Gastroesophageal sphincter (tissue), 4 donors: ENCODE results near the gene SNAP47. TPM values are rescaled to one million over a fixed set of nuclear protein-coding genes. Genes with fewer than 3 reads are reported as not detected.

Experiments used
- ATAC-seq: fragments of 150-250 bp; one replicate; pipeline ENCODE4 v1.9.1; 2016; ENCODE audit warnings: mild to moderate bottlenecking, moderate library complexity
- H3K27ac ChIP-seq, 4 donors: fragments of 200-600 bp; sonication (generic) in 3 of 4; 1 replicate in 3 of 4; 2 replicates in 1 of 4; pipeline ENCODE4 v1.5.1; 2016 to 2019
- H3K27me3 ChIP-seq: fragments of 200-600 bp; sonication (generic); one replicate; pipeline ENCODE4 v1.5.1; 2019
- H3K36me3 ChIP-seq, 2 donors: fragments of 200-600 bp; sonication (generic); one replicate each; pipeline ENCODE4 v1.5.1; 2019; ENCODE audit warnings: control low read depth in 1 of 2
- H3K4me1 ChIP-seq, 3 donors: fragments of 200-600 bp; sonication (generic); 1 replicate in 2 of 3; 2 replicates in 1 of 3; pipeline ENCODE4 v1.5.1; 2016 to 2019; ENCODE audit warnings: control low read depth in 2 of 3
- H3K4me3 ChIP-seq, 2 donors: fragments of 200-600 bp; sonication (generic); one replicate each; pipeline ENCODE4 v1.5.1; 2019; ENCODE audit warnings: mild to moderate bottlenecking in 1 of 2, moderate library complexity in 1 of 2
- H3K9me3 ChIP-seq, 3 donors: fragments of 200-600 bp; sonication (generic); one replicate each; pipeline ENCODE4 v1.5.1; 2017 to 2019; ENCODE audit warnings: control low read depth in 2 of 3
- CTCF ChIP-seq, 4 experiments: fragments of 200-600 bp in 2 of 4; fragments of 450-650 bp in 2 of 4; sonication (generic) in 1 of 4; IDR thresholded peaks; one replicate each; pipeline ENCODE4 v1.5.1; 2017 to 2019; ENCODE audit warnings: antibody characterized with exemption in 4 of 4, mild to moderate bottlenecking in 2 of 4, moderate library complexity in 2 of 4
- EP300 ChIP-seq: sonication (generic); formaldehyde crosslinking; IDR thresholded peaks from one replicate; pipeline ENCODE4 v1.6.1; 2017; ENCODE audit warnings: antibody characterized with exemption, mild to moderate bottlenecking
- POLR2A ChIP-seq, 2 donors: fragments of 450-650 bp; IDR thresholded peaks; one replicate each; pipeline ENCODE4 v1.6.1; 2017; ENCODE audit warnings: antibody characterized with exemption in 2 of 2, mild to moderate bottlenecking in 2 of 2, moderate library complexity in 1 of 2
- POLR2AphosphoS5 ChIP-seq: sonication (generic); formaldehyde crosslinking; IDR thresholded peaks from one replicate; pipeline ENCODE4 v1.6.1; 2017; ENCODE audit warnings: antibody characterized with exemption
- WGBS, 2 donors: methylation state at CpG; one replicate each; pipeline ENCODE4 v1.1.5; 2018; ENCODE audit warnings: low coverage in 1 of 2; 5-methylcytosine and 5-hydroxymethylcytosine counted together
- total RNA-seq, 4 donors: library from RNA; depleted of rRNA; stranded (reverse); fragments of >200 nt; gene quantifications; one replicate each; pipeline ENCODE4 v1.1.0, GENCODE V29; 2016

Gene SNAP47
- total RNA-seq, 4 donors from 2014 or later = 27.1 to 47.0 (median 35.6) TPM

- no peaks in the 10 kb centered on the region for H3K9me3 ChIP-seq
- ATAC-seq = no peak
- WGBS, 2 donors = 1 to 2% methylated on average over 7 to 8 of the region's 31 CpGs
- H3K4me3 ChIP-seq = peak overlapping the region; percentile 74 to 86
- H3K27ac ChIP-seq = peak overlapping the region; percentile 71 to 90 (median 90)
- no peak for TF ChIP-seq POLR2A (IDR thresholded peaks at IDR 0.05)
- TF ChIP-seq CTCF (IDR thresholded peaks at IDR 0.05) = no peak
- TF ChIP-seq POLR2AphosphoS5 = no peak
- no peak for TF ChIP-seq EP300
- no peaks in the 10 kb centered on the region for H3K27me3 ChIP-seq
- peaks cover 0 to 43% of the 10 kb centered on the region in 2 donors for H3K36me3 ChIP-seq
- peaks cover 0 to 64% (median 18%) of the 10 kb centered on the region in 3 donors for H3K4me1 ChIP-seq
Observed at GRCh38 chr1:227735539-227736285, 477 bp downstream of the SNAP47 start.

GRCh38 chr1:227736814-227737432 lies 1.7 kb downstream of the SNAP47 start:
- Histone ChIP-seq H3K27me3 (no peaks in the 10 kb centered on the region), H3K4me1 (peaks cover 0 to 54% (median 18%) of the 10 kb centered on the region in 3 donors), H3K27ac (no peak overlapping the region), H3K9me3 (no peaks in the 10 kb centered on the region), H3K4me3 (no peak overlapping the region), H3K36me3 (peaks cover 0 to 31% of the 10 kb centered on the region in 2 donors)
- TF ChIP-seq POLR2A (IDR thresholded peaks at IDR 0.05) = no peak
- TF ChIP-seq EP300 = no peak
- no peak for TF ChIP-seq CTCF (IDR thresholded peaks at IDR 0.05)
- no peak for TF ChIP-seq POLR2AphosphoS5
- 75 to 83% methylated on average over 4 to 10 of the region's 11 CpGs for WGBS, 2 donors
- no peak for ATAC-seq

- peaks cover 0 to 18% of the 10 kb centered on the region in 2 donors for H3K36me3 ChIP-seq
- no peak for ATAC-seq
- 60 to 77% methylated on average over 1 to 4 of the region's 9 CpGs for WGBS, 2 donors
- H3K27ac ChIP-seq = no peak overlapping the region
- H3K27me3 ChIP-seq = no peaks in the 10 kb centered on the region
- TF ChIP-seq POLR2A (IDR thresholded peaks at IDR 0.05) (no peak), CTCF (IDR thresholded peaks at IDR 0.05) (no peak), POLR2AphosphoS5 (no peak), EP300 (no peak)
- no peaks in the 10 kb centered on the region for H3K9me3 ChIP-seq
- H3K4me1 ChIP-seq = peaks cover 0 to 44% (median 14%) of the 10 kb centered on the region in 3 donors
- H3K4me3 ChIP-seq = no peak overlapping the region
Observed at GRCh38 chr1:227738820-227739219, 3.6 kb downstream of the SNAP47 start.

- peaks cover 0 to 20% of the 10 kb centered on the region in 2 donors for H3K36me3 ChIP-seq
- no peak overlapping the region for H3K27ac ChIP-seq
- no peak for TF ChIP-seq POLR2AphosphoS5
- no peak for TF ChIP-seq CTCF (IDR thresholded peaks at IDR 0.05)
- TF ChIP-seq EP300 = no peak
- no peak for TF ChIP-seq POLR2A (IDR thresholded peaks at IDR 0.05)
- no peak for ATAC-seq
- no peak overlapping the region for H3K4me3 ChIP-seq
- H3K9me3 ChIP-seq = no peaks in the 10 kb centered on the region
- H3K27me3 ChIP-seq = no peaks in the 10 kb centered on the region
- WGBS, 2 donors = no CpG with 5 or more reads among the region's 7 CpGs
- H3K4me1 ChIP-seq = peaks cover 0 to 36% (median 12%) of the 10 kb centered on the region in 3 donors
Observed at GRCh38 chr1:227739636-227740035, 4.4 kb downstream of the SNAP47 start.
